GM21367 (cell line): Measurements from ENCODE around the gene GOLPH3.

Experiments
- ATAC-seq: cut with Tn5 transposase; IDR thresholded peaks from one replicate; pipeline ENCODE4 v1.9.1; 2021; ENCODE audit not compliant: unreplicated experiment

The GOLPH3 gene

GRCh38 chr5:32076699-32077695 is 97.1 kb downstream of the GOLPH3 start:
- no peak for ATAC-seq
